Spleen (tissue), 7 donors: ENCODE data around the gene RBFOX1.

Experiments
- POLR2A ChIP-seq, 3 donors: fragments of 450-650 bp; IDR thresholded peaks; one replicate each; pipeline ENCODE4 v1.5.1; 2017; ENCODE audit warnings: antibody characterized with exemption in 3 of 3, mild to moderate bottlenecking in 1 of 3
- TF ChIP-seq, protein P1 (sequence below), 11 experiments: fragments of 200-600 bp in 7 of 11; fragments of 450-650 bp in 4 of 11; sonication (generic) in 4 of 11; IDR thresholded peaks in 8 of 11; conservative IDR thresholded peaks in 3 of 11; 1 replicate in 7 of 11; 2 replicates in 4 of 11; pipeline versions ENCODE4 v1.4.0 to v1.8.0; 2016 to 2021; ENCODE audit warnings: antibody characterized with exemption in 11 of 11, inconsistent platforms in 4 of 11, mild to moderate bottlenecking in 1 of 11
- donor health status: DM: no; HTN: no; CAD: no; lungs with moderate emphysema.
- donor health status: DM: no; HTN: no; CAD: no.
- donor health status: DM: no; HTN: no; CAD: no.

DNA sequence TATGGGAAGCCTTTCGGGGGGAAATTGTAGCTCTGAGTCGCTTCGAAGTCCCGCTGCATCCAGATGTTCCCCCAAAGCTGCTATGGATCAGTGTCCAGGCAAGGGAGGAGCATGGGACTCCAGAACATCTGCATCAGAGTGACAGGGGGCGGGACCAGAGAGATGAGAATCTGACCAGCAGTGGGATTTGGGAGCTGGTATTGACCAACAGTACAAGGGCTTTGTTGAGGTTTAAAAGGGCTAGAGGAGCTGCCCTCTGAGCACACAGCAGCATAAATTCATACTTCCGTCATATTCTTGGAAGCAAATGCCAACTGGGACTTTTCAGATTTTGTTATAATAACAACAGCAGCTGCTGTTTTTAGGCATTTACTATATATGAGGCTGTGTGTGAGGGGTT, 10.6 kb downstream of the RBFOX1 start:
- TF ChIP-seq, protein P1, sequence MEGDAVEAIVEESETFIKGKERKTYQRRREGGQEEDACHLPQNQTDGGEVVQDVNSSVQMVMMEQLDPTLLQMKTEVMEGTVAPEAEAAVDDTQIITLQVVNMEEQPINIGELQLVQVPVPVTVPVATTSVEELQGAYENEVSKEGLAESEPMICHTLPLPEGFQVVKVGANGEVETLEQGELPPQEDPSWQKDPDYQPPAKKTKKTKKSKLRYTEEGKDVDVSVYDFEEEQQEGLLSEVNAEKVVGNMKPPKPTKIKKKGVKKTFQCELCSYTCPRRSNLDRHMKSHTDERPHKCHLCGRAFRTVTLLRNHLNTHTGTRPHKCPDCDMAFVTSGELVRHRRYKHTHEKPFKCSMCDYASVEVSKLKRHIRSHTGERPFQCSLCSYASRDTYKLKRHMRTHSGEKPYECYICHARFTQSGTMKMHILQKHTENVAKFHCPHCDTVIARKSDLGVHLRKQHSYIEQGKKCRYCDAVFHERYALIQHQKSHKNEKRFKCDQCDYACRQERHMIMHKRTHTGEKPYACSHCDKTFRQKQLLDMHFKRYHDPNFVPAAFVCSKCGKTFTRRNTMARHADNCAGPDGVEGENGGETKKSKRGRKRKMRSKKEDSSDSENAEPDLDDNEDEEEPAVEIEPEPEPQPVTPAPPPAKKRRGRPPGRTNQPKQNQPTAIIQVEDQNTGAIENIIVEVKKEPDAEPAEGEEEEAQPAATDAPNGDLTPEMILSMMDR (IDR thresholded peaks at IDR 0.05 in 8 of 11, conservative IDR thresholded peaks at IDR 0.05 in 3 of 11) = no peak
- no peak for TF ChIP-seq POLR2A (IDR thresholded peaks at IDR 0.05)
